SK-N-SH treated with all-trans-retinoic acid at 6 μM for 48 hours (cell line): ENCODE measurements around the gene RBBP6.

ENCODE experiments used
- ATAC-seq: fragments of 200-7000 bp; cut with Tn5 transposase; 3 replicates; pipeline ENCODE4 v1.9.1; 2020; ENCODE audit warnings: mild to moderate bottlenecking, moderate library complexity
- ARNTL ChIP-seq: fragments of 450-650 bp; formaldehyde crosslinking; IDR thresholded peaks from 2 replicates; pipeline ENCODE4 v1.5.0; 2020; ENCODE audit warnings: low read depth, mild to moderate bottlenecking, moderate library complexity, borderline replicate concordance
- BACH2 ChIP-seq: fragments of 250-450 bp; sonication (Bioruptor Pico); IDR thresholded peaks from 2 replicates; pipeline ENCODE4 v1.9.0; 2021; ENCODE audit warnings: mild to moderate bottlenecking, borderline replicate concordance
- CSDC2 ChIP-seq: fragments of 250-450 bp; sonication (Bioruptor Pico); IDR thresholded peaks from 2 replicates; pipeline ENCODE4 v1.5.0; 2020; ENCODE audit warnings: mild to moderate bottlenecking, moderate library complexity
- ESRRG ChIP-seq: fragments of 250-450 bp; sonication (Bioruptor Pico); IDR thresholded peaks from 2 replicates; pipeline ENCODE4 v1.6.1; 2021; ENCODE audit warnings: mild to moderate bottlenecking
- GLIS3 ChIP-seq: fragments of 250-450 bp; sonication (Bioruptor Pico); IDR thresholded peaks from 2 replicates; pipeline ENCODE4 v1.5.0; 2020; ENCODE audit warnings: mild to moderate bottlenecking, moderate library complexity
- ISL1 ChIP-seq: fragments of 250-450 bp; sonication (Bioruptor Pico); IDR thresholded peaks from 2 replicates; pipeline ENCODE4 v2.1.2; 2022; ENCODE audit warnings: mild to moderate bottlenecking, moderate library complexity
- OSR1 ChIP-seq: fragments of 250-450 bp; sonication (Bioruptor Pico); IDR thresholded peaks from 2 replicates; pipeline ENCODE4 v1.8.0; 2022; ENCODE audit warnings: moderate library complexity, mild to moderate bottlenecking, inconsistent platforms
- PPARA ChIP-seq: fragments of 250-450 bp; sonication (Bioruptor Pico); IDR thresholded peaks from 2 replicates; pipeline ENCODE4 v1.5.0; 2020; ENCODE audit warnings: mild to moderate bottlenecking, borderline replicate concordance
- RARB ChIP-seq: fragments of 250-450 bp; sonication (Bioruptor Pico); IDR thresholded peaks from 2 replicates; pipeline ENCODE4 v1.8.0; 2021; ENCODE audit warnings: mild to moderate bottlenecking, moderate library complexity
- SNAI2 ChIP-seq: fragments of 250-450 bp; sonication (Bioruptor Pico); IDR thresholded peaks from 2 replicates; pipeline ENCODE4 v1.5.0; 2020; ENCODE audit warnings: mild to moderate bottlenecking, moderate library complexity
- TCF4 ChIP-seq: fragments of 250-450 bp; sonication (Bioruptor Pico); IDR thresholded peaks from 2 replicates; pipeline ENCODE4 v1.8.0; 2021; ENCODE audit warnings: mild to moderate bottlenecking, moderate library complexity, borderline replicate concordance
- TOX ChIP-seq: fragments of 250-450 bp; sonication (Bioruptor Pico); IDR thresholded peaks from 2 replicates; pipeline ENCODE4 v1.8.0; 2021; ENCODE audit warnings: mild to moderate bottlenecking, moderate library complexity, borderline replicate concordance
- ZC3H10 ChIP-seq: fragments of 250-450 bp; sonication (Bioruptor Pico); IDR thresholded peaks from 2 replicates; pipeline ENCODE4 v1.5.1; 2021; ENCODE audit warnings: mild to moderate bottlenecking, moderate library complexity
- ZFP3 ChIP-seq: fragments of 250-450 bp; sonication (Bioruptor Pico); IDR thresholded peaks from 2 replicates; pipeline ENCODE4 v1.5.0; 2020; ENCODE audit warnings: mild to moderate bottlenecking, moderate library complexity
- ZFP30 ChIP-seq: fragments of 450-650 bp; formaldehyde crosslinking; IDR thresholded peaks from 2 replicates; pipeline ENCODE4 v1.5.0; 2022; ENCODE audit warnings: mild to moderate bottlenecking, moderate library complexity
- ZNF565 ChIP-seq: fragments of 450-650 bp; formaldehyde crosslinking; conservative IDR thresholded peaks from 2 replicates; pipeline ENCODE4 v1.5.0; 2020; ENCODE audit warnings: low read depth, mild to moderate bottlenecking, moderate library complexity
- ZNF70 ChIP-seq: fragments of 450-650 bp; formaldehyde crosslinking; IDR thresholded peaks from 2 replicates; pipeline ENCODE4 v1.5.0; 2020; ENCODE audit warnings: mild to moderate bottlenecking, moderate library complexity
- ZNF8 ChIP-seq: fragments of 450-650 bp; formaldehyde crosslinking; IDR thresholded peaks from 2 replicates; pipeline ENCODE4 v1.5.0; 2020; ENCODE audit warnings: mild to moderate bottlenecking, moderate library complexity
- TF ChIP-seq, protein P1 (sequence below): fragments of 250-450 bp; sonication (Bioruptor Pico); IDR thresholded peaks from 2 replicates; pipeline ENCODE4 v1.5.1; 2020; ENCODE audit warnings: low read depth, mild to moderate bottlenecking, moderate library complexity
- TF ChIP-seq, protein P2 (sequence below): fragments of 250-450 bp; sonication (Bioruptor Pico); IDR thresholded peaks from 2 replicates; pipeline ENCODE4 v1.8.0; 2020; ENCODE audit warnings: mild to moderate bottlenecking, moderate library complexity, borderline replicate concordance
- TF ChIP-seq, protein P3 (sequence below): fragments of 250-450 bp; sonication (Bioruptor Pico); IDR thresholded peaks from 2 replicates; pipeline ENCODE4 v1.5.1; 2021; ENCODE audit warnings: mild to moderate bottlenecking, moderate library complexity
- TF ChIP-seq, protein P4 (sequence below): fragments of 250-450 bp; sonication (Bioruptor Pico); IDR thresholded peaks from 2 replicates; pipeline ENCODE4 v1.8.0; 2021; ENCODE audit warnings: low read depth, mild to moderate bottlenecking, moderate library complexity, borderline replicate concordance

Gene RBBP6

DNA sequence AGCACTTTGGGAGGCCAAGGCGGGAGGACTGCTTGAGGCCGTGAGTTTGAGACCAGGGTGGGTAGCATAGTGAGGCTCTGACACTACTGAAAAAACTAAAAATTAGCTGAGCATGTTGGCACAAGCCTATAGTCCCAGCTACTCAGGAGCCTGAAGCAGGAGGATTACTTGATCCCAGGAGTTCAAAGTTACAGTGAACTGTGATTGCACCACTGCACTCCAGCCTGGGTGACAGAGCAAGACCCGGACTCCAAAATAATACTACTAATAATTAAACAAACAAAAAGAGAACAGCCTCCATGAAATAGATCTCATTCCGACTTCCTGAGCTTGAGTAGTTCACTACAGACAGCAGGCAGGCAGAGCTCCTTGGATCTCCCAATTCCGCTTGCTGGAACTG lies 2.7 kb upstream of the RBBP6 start:
- TF ChIP-seq OSR1 (CRISPR knock-in tag): no peak
- TF ChIP-seq ZNF565 (CRISPR knock-in tag): no peak
- TF ChIP-seq, protein P1, sequence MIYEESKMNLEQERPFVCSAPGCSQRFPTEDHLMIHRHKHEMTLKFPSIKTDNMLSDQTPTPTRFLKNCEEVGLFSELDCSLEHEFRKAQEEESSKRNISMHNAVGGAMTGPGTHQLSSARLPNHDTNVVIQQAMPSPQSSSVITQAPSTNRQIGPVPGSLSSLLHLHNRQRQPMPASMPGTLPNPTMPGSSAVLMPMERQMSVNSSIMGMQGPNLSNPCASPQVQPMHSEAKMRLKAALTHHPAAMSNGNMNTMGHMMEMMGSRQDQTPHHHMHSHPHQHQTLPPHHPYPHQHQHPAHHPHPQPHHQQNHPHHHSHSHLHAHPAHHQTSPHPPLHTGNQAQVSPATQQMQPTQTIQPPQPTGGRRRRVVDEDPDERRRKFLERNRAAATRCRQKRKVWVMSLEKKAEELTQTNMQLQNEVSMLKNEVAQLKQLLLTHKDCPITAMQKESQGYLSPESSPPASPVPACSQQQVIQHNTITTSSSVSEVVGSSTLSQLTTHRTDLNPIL (CRISPR knock-in tag): no peak
- TF ChIP-seq ESRRG (CRISPR knock-in tag): no peak
- TF ChIP-seq TOX (CRISPR knock-in tag): no peak
- TF ChIP-seq ZFP3 (CRISPR knock-in tag): no peak
- no peak for TF ChIP-seq ZNF70 (CRISPR knock-in tag)
- TF ChIP-seq PPARA (CRISPR knock-in tag): no peak
- TF ChIP-seq TCF4 (CRISPR knock-in tag): no peak
- TF ChIP-seq CSDC2 (CRISPR knock-in tag): no peak
- TF ChIP-seq GLIS3 (CRISPR knock-in tag): no peak
- no peak for TF ChIP-seq ZNF8
- no peak for TF ChIP-seq ZFP30 (CRISPR knock-in tag)
- TF ChIP-seq SNAI2 (CRISPR knock-in tag): no peak
- TF ChIP-seq ARNTL (CRISPR knock-in tag): no peak
- TF ChIP-seq RARB (CRISPR knock-in tag): no peak
- TF ChIP-seq, protein P2, sequence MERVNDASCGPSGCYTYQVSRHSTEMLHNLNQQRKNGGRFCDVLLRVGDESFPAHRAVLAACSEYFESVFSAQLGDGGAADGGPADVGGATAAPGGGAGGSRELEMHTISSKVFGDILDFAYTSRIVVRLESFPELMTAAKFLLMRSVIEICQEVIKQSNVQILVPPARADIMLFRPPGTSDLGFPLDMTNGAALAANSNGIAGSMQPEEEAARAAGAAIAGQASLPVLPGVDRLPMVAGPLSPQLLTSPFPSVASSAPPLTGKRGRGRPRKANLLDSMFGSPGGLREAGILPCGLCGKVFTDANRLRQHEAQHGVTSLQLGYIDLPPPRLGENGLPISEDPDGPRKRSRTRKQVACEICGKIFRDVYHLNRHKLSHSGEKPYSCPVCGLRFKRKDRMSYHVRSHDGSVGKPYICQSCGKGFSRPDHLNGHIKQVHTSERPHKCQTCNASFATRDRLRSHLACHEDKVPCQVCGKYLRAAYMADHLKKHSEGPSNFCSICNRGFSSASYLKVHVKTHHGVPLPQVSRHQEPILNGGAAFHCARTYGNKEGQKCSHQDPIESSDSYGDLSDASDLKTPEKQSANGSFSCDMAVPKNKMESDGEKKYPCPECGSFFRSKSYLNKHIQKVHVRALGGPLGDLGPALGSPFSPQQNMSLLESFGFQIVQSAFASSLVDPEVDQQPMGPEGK (CRISPR knock-in tag): no peak
- no peak for TF ChIP-seq ZC3H10
- no peak for ATAC-seq

DNA sequence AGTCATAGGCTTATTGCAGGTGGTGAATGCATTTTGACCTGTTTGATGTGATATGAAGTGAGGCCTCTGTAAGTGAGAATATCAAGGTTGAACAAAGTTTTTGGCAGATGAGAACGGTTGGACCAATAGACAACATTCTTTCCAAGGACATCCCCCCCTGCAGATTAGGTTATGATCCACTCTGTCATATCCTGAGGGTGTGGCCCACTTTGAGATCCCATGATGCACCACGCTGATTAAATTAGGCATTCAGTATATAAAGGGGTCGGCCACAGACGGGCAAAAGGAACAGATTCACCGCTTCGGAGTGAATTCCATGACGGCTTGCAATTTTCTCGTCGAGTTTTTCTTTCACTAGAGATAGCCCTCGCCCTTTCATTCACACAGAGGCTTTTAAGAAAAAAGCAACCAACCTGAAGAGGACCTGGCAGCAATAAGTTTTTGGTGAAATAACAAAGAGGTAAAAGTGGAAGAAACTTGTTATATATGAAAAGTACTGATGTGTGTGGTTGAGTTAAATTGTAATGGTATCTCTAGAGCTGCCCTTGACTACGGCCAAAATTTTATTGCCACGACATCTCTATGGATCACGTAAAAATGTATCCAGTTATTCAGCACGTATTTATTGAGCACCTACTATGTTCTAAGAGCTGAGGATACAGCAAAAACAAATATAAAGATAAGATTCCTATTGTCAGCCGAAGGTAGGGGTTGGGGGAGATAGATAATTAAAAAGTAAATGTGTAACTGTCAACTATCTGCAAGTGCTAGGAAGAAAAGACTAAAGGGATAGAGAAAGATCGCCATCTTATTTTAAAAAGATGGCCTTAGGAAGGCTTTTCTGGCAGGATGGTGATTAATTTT lies 1.7 kb upstream of the RBBP6 start:
- ATAC-seq: no peak
- no peak for TF ChIP-seq ZC3H10
- TF ChIP-seq ZFP30 (CRISPR knock-in tag): no peak
- TF ChIP-seq, protein P3, sequence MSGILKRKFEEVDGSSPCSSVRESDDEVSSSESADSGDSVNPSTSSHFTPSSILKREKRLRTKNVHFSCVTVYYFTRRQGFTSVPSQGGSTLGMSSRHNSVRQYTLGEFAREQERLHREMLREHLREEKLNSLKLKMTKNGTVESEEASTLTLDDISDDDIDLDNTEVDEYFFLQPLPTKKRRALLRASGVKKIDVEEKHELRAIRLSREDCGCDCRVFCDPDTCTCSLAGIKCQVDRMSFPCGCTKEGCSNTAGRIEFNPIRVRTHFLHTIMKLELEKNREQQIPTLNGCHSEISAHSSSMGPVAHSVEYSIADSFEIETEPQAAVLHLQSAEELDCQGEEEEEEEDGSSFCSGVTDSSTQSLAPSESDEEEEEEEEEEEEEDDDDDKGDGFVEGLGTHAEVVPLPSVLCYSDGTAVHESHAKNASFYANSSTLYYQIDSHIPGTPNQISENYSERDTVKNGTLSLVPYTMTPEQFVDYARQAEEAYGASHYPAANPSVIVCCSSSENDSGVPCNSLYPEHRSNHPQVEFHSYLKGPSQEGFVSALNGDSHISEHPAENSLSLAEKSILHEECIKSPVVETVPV (CRISPR knock-in tag): no peak
- TF ChIP-seq PPARA (CRISPR knock-in tag): no peak
- no peak for TF ChIP-seq ZNF565 (CRISPR knock-in tag)
- TF ChIP-seq CSDC2 (CRISPR knock-in tag): no peak
- no peak for TF ChIP-seq ISL1 (CRISPR knock-in tag)
- TF ChIP-seq GLIS3 (CRISPR knock-in tag): no peak
- no peak for TF ChIP-seq ARNTL (CRISPR knock-in tag)
- TF ChIP-seq ZFP3 (CRISPR knock-in tag): no peak
- TF ChIP-seq TCF4 (CRISPR knock-in tag): no peak
- TF ChIP-seq RARB (CRISPR knock-in tag): no peak
- TF ChIP-seq, protein P1 (CRISPR knock-in tag): no peak
- no peak for TF ChIP-seq SNAI2 (CRISPR knock-in tag)
- no peak for TF ChIP-seq ZNF70 (CRISPR knock-in tag)
- no peak for TF ChIP-seq TOX (CRISPR knock-in tag)
- no peak for TF ChIP-seq ZNF8
- no peak for TF ChIP-seq BACH2 (CRISPR knock-in tag)
- TF ChIP-seq OSR1 (CRISPR knock-in tag): no peak

DNA sequence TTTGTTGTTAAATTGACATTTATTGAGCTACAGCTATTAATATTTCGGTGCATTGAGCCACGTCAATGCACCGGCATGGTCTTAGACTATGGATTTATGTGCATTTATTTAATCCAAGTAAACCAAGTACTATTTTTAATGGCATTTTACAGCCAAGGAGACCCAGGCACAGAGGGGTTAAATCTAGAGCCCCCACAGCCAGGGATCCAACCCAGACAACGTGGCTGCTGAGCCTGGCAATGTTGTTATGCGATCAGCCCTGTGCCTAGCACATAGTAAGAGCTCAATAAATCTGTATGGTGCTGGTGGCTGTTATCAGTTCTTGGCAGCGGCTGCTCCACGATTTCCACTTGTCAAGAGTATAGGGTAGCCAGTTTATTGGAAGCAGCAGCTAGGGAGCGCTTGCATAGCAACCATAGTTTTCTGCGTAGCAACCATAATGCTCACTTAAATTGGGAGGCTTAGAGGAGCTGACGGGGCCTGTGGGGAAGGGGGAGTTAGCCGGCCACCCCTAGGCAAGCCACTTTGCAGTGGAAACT lies 541 bp upstream of the RBBP6 start:
- peak; percentile 78 for ATAC-seq
- no peak for TF ChIP-seq ZFP3 (CRISPR knock-in tag)
- TF ChIP-seq, protein P4, sequence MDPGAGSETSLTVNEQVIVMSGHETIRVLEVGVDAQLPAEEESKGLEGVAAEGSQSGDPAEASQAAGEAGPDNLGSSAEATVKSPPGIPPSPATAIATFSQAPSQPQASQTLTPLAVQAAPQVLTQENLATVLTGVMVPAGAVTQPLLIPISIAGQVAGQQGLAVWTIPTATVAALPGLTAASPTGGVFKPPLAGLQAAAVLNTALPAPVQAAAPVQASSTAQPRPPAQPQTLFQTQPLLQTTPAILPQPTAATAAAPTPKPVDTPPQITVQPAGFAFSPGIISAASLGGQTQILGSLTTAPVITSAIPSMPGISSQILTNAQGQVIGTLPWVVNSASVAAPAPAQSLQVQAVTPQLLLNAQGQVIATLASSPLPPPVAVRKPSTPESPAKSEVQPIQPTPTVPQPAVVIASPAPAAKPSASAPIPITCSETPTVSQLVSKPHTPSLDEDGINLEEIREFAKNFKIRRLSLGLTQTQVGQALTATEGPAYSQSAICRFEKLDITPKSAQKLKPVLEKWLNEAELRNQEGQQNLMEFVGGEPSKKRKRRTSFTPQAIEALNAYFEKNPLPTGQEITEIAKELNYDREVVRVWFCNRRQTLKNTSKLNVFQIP (CRISPR knock-in tag): 0 out of 2 replicates have a peak, but pooled peaks have one; percentile 18
